SU-DHL-6 (cell line): ENCODE data around the gene KRTAP19-2.

Source experiments
- EZH2phosphoT487 ChIP-seq: fragments of 200-600 bp; sonication (generic), shearing (Covaris generic); conservative IDR thresholded peaks from 2 replicates; pipeline ENCODE4 v1.6.1; 2018; ENCODE audit warnings: mild to moderate bottlenecking, antibody characterized with exemption, low read length, moderate library complexity, mixed read lengths
- TF ChIP-seq, protein P1 (sequence below): fragments of 200-600 bp; sonication (generic); IDR thresholded peaks from one replicate; pipeline ENCODE4 v1.5.1; 2017; ENCODE audit warnings: antibody characterized with exemption, mild to moderate bottlenecking, low read length, moderate library complexity; ENCODE audit not compliant: insufficient read depth, poor library complexity, severe bottlenecking

DNA sequence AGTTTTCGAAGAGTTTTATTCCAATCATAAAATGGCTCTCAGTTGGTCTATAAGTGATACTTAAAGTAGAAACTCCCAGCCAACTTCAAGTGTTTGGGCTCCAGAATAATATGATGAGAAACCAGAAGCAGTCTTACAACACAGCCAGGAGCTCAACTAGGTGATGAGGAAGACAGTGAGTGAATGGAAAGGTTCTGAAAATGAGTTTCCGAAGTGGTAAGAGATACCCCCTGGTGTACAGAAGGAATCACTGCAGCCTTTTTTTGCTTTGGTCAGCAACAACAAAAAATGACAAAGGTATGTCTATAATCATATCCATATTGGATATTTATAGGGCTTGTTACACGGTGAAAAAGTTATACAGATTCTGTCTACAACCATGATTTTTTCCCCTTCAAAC, 23.5 kb downstream of the KRTAP19-2 start:
- TF ChIP-seq, protein P1, sequence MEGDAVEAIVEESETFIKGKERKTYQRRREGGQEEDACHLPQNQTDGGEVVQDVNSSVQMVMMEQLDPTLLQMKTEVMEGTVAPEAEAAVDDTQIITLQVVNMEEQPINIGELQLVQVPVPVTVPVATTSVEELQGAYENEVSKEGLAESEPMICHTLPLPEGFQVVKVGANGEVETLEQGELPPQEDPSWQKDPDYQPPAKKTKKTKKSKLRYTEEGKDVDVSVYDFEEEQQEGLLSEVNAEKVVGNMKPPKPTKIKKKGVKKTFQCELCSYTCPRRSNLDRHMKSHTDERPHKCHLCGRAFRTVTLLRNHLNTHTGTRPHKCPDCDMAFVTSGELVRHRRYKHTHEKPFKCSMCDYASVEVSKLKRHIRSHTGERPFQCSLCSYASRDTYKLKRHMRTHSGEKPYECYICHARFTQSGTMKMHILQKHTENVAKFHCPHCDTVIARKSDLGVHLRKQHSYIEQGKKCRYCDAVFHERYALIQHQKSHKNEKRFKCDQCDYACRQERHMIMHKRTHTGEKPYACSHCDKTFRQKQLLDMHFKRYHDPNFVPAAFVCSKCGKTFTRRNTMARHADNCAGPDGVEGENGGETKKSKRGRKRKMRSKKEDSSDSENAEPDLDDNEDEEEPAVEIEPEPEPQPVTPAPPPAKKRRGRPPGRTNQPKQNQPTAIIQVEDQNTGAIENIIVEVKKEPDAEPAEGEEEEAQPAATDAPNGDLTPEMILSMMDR: peak; percentile 39
- TF ChIP-seq EZH2phosphoT487: no peak
